H1 (cell line): ENCODE results near the gene HIVEP2. TPM values are rescaled to one million over a fixed set of nuclear protein-coding genes. Genes with fewer than 3 reads are reported as not detected.

Source experiments
- CTCF ChIA-PET: fragments of 300-600 bp; sonication (Branson Sonifier 250); formaldehyde crosslinking; loops from one replicate; lab custom pipeline; 2021; ENCODE audit not compliant: partially characterized antibody; lab: Charles Lee
- POLR2A ChIA-PET: fragments of 300-600 bp; sonication (Branson Sonifier 250); formaldehyde crosslinking; loops from one replicate; lab custom pipeline; 2021; ENCODE audit warnings: inconsistent platforms; ENCODE audit not compliant: partially characterized antibody; lab: Charles Lee
- DNase-seq, 2 experiments: peaks; one replicate each; pipeline versions ENCODE4 v3.0.0 to v3.0.0-alpha.2; 2010 to 2022; ENCODE audit warnings: low spot score in 2 of 2, low read depth in 1 of 2, mixed read lengths in 1 of 2
- FAIRE-seq: peaks from 2 replicates; lab custom pipeline; 2011; peaks lifted over from hg19 to GRCh38; lab: Jason Lieb, UNC
- H2AFZ ChIP-seq: 2 replicates; pipeline ENCODE4 v1.8.1; 2012; ENCODE audit warnings: low read length, inconsistent platforms
- H2AK5ac ChIP-seq: 2 replicates; pipeline ENCODE4 v1.6.1; 2013; ENCODE audit warnings: low read depth, low read length
- H2BK120ac ChIP-seq: replicated peaks from 2 replicates; pipeline ENCODE3; 2013; ENCODE audit warnings: low read depth, low read length, inconsistent platforms
- H2BK12ac ChIP-seq: 2 replicates; pipeline ENCODE4 v1.6.1; 2013; ENCODE audit warnings: low read depth, low read length
- H2BK15ac ChIP-seq: 2 replicates; pipeline ENCODE4 v1.6.1; 2013; ENCODE audit warnings: low read length
- H2BK20ac ChIP-seq: 2 replicates; pipeline ENCODE4 v1.6.1; 2013; ENCODE audit warnings: low read length
- H2BK5ac ChIP-seq: 2 replicates; pipeline ENCODE4 v1.6.1; 2013; ENCODE audit warnings: low read depth, low read length
- H3K14ac ChIP-seq: 2 replicates; pipeline ENCODE4 v1.6.1; 2013; ENCODE audit warnings: inconsistent platforms; ENCODE audit not compliant: insufficient read length
- H3K18ac ChIP-seq: 2 replicates; pipeline ENCODE4 v1.6.1; 2013; ENCODE audit warnings: low read length; ENCODE audit errors: extremely low read depth
- H3K23ac ChIP-seq: 2 replicates; pipeline ENCODE4 v1.6.1; 2013; ENCODE audit warnings: inconsistent platforms; ENCODE audit not compliant: insufficient read length
- H3K23me2 ChIP-seq: 2 replicates; pipeline ENCODE4 v1.6.1; 2013; ENCODE audit warnings: low read depth, low read length
- H3K27ac ChIP-seq: 2 replicates; pipeline ENCODE4 v1.6.1; 2011; ENCODE audit warnings: low read depth, low read length, inconsistent platforms
- H3K27me3 ChIP-seq, 4 experiments: replicated peaks in 1 of 4; 1 replicate in 1 of 4; 2 replicates in 3 of 4; pipeline versions ENCODE4 v1.6.1 to v1.8.1; 2011 to 2013; ENCODE audit warnings: low read length in 3 of 4, mild to moderate bottlenecking in 3 of 4, inconsistent platforms in 2 of 4, mixed read lengths in 2 of 4, moderate library complexity in 1 of 4; ENCODE audit not compliant: control insufficient read depth in 3 of 4, insufficient read depth in 3 of 4; ENCODE audit errors: extremely low read depth in 1 of 4
- H3K36me3 ChIP-seq, 4 experiments: 2 replicates each; pipeline versions ENCODE4 v1.6.1 to v1.8.1; 2011 to 2013; ENCODE audit warnings: mild to moderate bottlenecking in 4 of 4, low read length in 3 of 4, moderate library complexity in 2 of 4, control low read depth in 1 of 4, inconsistent platforms in 1 of 4; ENCODE audit not compliant: insufficient read depth in 4 of 4, control insufficient read depth in 2 of 4
- H3K4ac ChIP-seq: replicated peaks from 2 replicates; pipeline ENCODE3; 2013; ENCODE audit warnings: low read length, low read depth, mixed read lengths, inconsistent platforms; ENCODE audit not compliant: insufficient read length
- H3K4me1 ChIP-seq, 4 experiments: replicated peaks in 1 of 4; 1 replicate in 1 of 4; 2 replicates in 3 of 4; pipeline versions ENCODE4 v1.6.1 to v1.8.1; 2011 to 2013; ENCODE audit warnings: low read length in 3 of 4, inconsistent platforms in 2 of 4, mixed read lengths in 1 of 4; ENCODE audit not compliant: insufficient read depth in 4 of 4, control insufficient read depth in 3 of 4
- H3K4me2 ChIP-seq, 2 experiments: 2 replicates each; pipeline versions ENCODE4 v1.6.1 to v1.8.1; 2011 to 2013; ENCODE audit warnings: low read depth in 2 of 2, low read length in 2 of 2, control low read depth in 1 of 2, inconsistent platforms in 1 of 2, mild to moderate bottlenecking in 1 of 2; ENCODE audit not compliant: insufficient read depth in 1 of 2
- H3K4me3 ChIP-seq, 4 experiments: fragments of 200-600, 300-600 bp in 1 of 4; sonication (generic), shearing (Covaris generic), sonication (Bioruptor Twin) in 1 of 4; 2 replicates each; pipeline versions ENCODE4 v1.5.1 to v1.8.1; 2011 to 2016; ENCODE audit warnings: low read length in 4 of 4, low read depth in 3 of 4, control low read depth in 2 of 4, inconsistent platforms in 2 of 4, mild to moderate bottlenecking in 2 of 4, mixed read lengths in 1 of 4, moderate library complexity in 1 of 4; ENCODE audit not compliant: insufficient read depth in 2 of 4; ENCODE audit errors: extremely low read depth in 1 of 4
- H3K56ac ChIP-seq: replicated peaks from 2 replicates; pipeline ENCODE3; 2013; ENCODE audit warnings: low read depth, mild to moderate bottlenecking, mixed read lengths, low read length, inconsistent platforms; ENCODE audit not compliant: insufficient read length
- H3K79me1 ChIP-seq: 2 replicates; pipeline ENCODE4 v1.6.1; 2013; ENCODE audit warnings: low read depth, low read length, control low read depth
- H3K79me2 ChIP-seq, 2 experiments: 2 replicates each; pipeline versions ENCODE4 v1.6.1 to v1.8.1; 2012 to 2013; ENCODE audit warnings: low read length in 2 of 2, mild to moderate bottlenecking in 2 of 2, inconsistent platforms in 1 of 2; ENCODE audit not compliant: insufficient read depth in 2 of 2, control insufficient read depth in 1 of 2
- H3K9ac ChIP-seq, 4 experiments: replicated peaks in 1 of 4; 1 replicate in 1 of 4; 2 replicates in 3 of 4; pipeline versions ENCODE4 v1.6.1 to v1.8.1; 2011 to 2013; ENCODE audit warnings: low read depth in 3 of 4, low read length in 3 of 4, control low read depth in 2 of 4, mild to moderate bottlenecking in 2 of 4, moderate library complexity in 2 of 4, inconsistent platforms in 1 of 4; ENCODE audit errors: extremely low read depth in 1 of 4
- H3K9me3 ChIP-seq, 2 experiments: 2 replicates each; pipeline versions ENCODE4 v1.6.1 to v1.8.1; 2012 to 2013; ENCODE audit warnings: mild to moderate bottlenecking in 2 of 2, moderate library complexity in 2 of 2, control low read depth in 1 of 2, inconsistent platforms in 1 of 2, low read depth in 1 of 2, low read length in 1 of 2, mixed read lengths in 1 of 2; ENCODE audit not compliant: insufficient read depth in 2 of 2
- H4K20me1 ChIP-seq, 2 experiments: replicated peaks in 1 of 2; 2 replicates each; pipeline versions ENCODE3 to v1.8.1; 2011 to 2013; ENCODE audit warnings: inconsistent platforms in 2 of 2, low read length in 2 of 2, mild to moderate bottlenecking in 1 of 2; ENCODE audit not compliant: insufficient read depth in 2 of 2, control insufficient read depth in 1 of 2
- H4K5ac ChIP-seq: 2 replicates; pipeline ENCODE4 v1.6.1; 2013; ENCODE audit warnings: low read length, low read depth, mixed read lengths, inconsistent platforms; ENCODE audit not compliant: insufficient read length
- H4K8ac ChIP-seq: 2 replicates; pipeline ENCODE4 v1.8.0; 2013; ENCODE audit warnings: mild to moderate bottlenecking, moderate library complexity, low read length, inconsistent platforms; ENCODE audit not compliant: insufficient read depth; ENCODE audit errors: extremely low read depth
- H4K91ac ChIP-seq: replicated peaks from 2 replicates; pipeline ENCODE3; 2013; ENCODE audit warnings: low read length, mixed read lengths, inconsistent platforms; ENCODE audit not compliant: insufficient read length
- ASH2L ChIP-seq: fragments of 200-600, 300-600 bp; sonication (generic); IDR thresholded peaks from one replicate; pipeline ENCODE4 v1.7.1; 2017; ENCODE audit warnings: low read length
- WGBS, 2 experiments: shearing (Covaris generic) in 1 of 2; methylation state at CpG; one replicate each; pipeline versions ENCODE4 v1.1.6 to v1.1.7; 2013 to 2015; ENCODE audit warnings: low lambda C conversion rate in 2 of 2, mixed read lengths in 2 of 2, inconsistent platforms in 1 of 2, low coverage in 1 of 2, missing lambda C conversion rate in 1 of 2; ENCODE audit not compliant: insufficient replicate concordance in 2 of 2, insufficient coverage in 1 of 2, insufficient read length in 1 of 2; ENCODE audit errors: extremely low coverage in 1 of 2, missing lambda C conversion rate in 1 of 2; 5-methylcytosine and 5-hydroxymethylcytosine counted together
- polyA plus RNA-seq, 7 experiments: library from polyadenylated mRNA; depleted of rRNA in 3 of 7; stranded (reverse) in 5 of 7; unstranded in 2 of 7; fragments of >200 nt in 5 of 7; fragments of 200-250 nt in 2 of 7; gene quantifications; 1 replicate in 5 of 7; 2 replicates in 1 of 7; 4 replicates in 1 of 7; pipeline versions ENCODE4 v1.2.1 to v1.2.3, GENCODE V29; 2011 to 2013; ENCODE audit warnings: missing spikeins in 2 of 7, mixed read lengths in 2 of 7
- total RNA-seq: library from RNA; stranded (reverse); fragmentation: NEBNext Ultra II Directional; extraction: Animal tissue kit (Norgen Biotek cat#: 25700); gene quantifications from 2 replicates; pipeline ENCODE4 v1.2.1, GENCODE V29; 2021

The HIVEP2 gene
- total and polyA plus RNA-seq, 2 of the 8 experiments (the other 6 are each of a cell fraction or from before 2014, with no cell fraction given) = 2.2 to 6.1 TPM

DNA sequence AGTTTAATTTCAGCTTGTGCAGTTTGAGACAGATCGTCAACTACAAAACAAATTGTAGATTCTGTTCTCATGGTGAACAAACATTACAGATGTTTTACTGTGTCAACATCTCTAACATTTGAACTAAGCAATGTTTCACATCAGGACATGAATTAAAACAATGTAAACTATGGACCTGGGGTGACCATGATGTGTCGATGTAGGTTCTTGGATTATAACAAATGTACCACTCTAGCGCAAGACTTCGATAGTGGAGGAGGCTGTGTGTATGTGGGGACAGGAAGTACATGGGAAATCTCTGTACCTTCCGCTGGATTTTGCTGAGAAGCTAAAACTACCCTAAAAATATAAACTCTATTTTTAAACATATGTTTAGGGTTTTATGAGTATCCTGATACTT, 17.1 kb downstream of the HIVEP2 start:
- Histone ChIP-seq H3K23me2 (no peaks in the 10 kb centered on the region; the same call in 1 of the 2 replicates), H3K9ac (no peak overlapping the region), H3K4me1 (peaks cover 0 to 4% (median 0%) of the 10 kb centered on the region in 4 experiments; a peak in 2 of 7 replicates), H3K14ac (no peak overlapping the region), H3K4me2 (no peak overlapping the region; a peak in 1 of 4 replicates), H3K27ac (no peak overlapping the region), H3K4ac (no peak overlapping the region), H2BK120ac (no peak overlapping the region), H3K18ac (no peak overlapping the region), H3K79me2 (no peaks in the 10 kb centered on the region; a peak in 2 of 4 replicates), H2BK20ac (no peak overlapping the region), H3K23ac (no peak overlapping the region), H2BK15ac (no peak overlapping the region), H2AK5ac (no peak overlapping the region), H4K20me1 (peaks cover 0 to 3% of the 10 kb centered on the region in 2 experiments), H3K27me3 (no peaks in the 10 kb centered on the region; a peak in 1 of 7 replicates), H3K56ac (no peak overlapping the region), H3K4me3 (no peak overlapping the region), H2AFZ (no peak overlapping the region), H3K9me3 (no peaks in the 10 kb centered on the region), H3K36me3 (no peaks in the 10 kb centered on the region)
- DNase-seq = no peak
- POLR2A ChIA-PET = no interaction called here
- 88% methylated on average over 5 of the region's 5 CpGs; no CpG with 5 or more reads in 1 of the 2 experiments for WGBS, 2 experiments
- no peak for TF ChIP-seq ASH2L
- TF ChIP-seq, all 59 proteins: peak for 0
- Histone ChIP-seq H4K91ac (no peak overlapping the region), H2BK5ac (no peak overlapping the region), H2BK12ac (no peak overlapping the region), H4K5ac (no peak overlapping the region), H3K79me1 (no peaks in the 10 kb centered on the region), H4K8ac (no peak overlapping the region)
- no peak for FAIRE-seq
- CTCF ChIA-PET = interaction anchor here (0.6 to 1.0 kb wide), 2 partner anchors 31 to 99 kb away, joined by 3 read pairs; no protein-coding TSS in a partner anchor
